PC-3 (cell line): ENCODE data around the gene LYZ. TPM values are rescaled to one million over a fixed set of nuclear protein-coding genes. Genes with fewer than 3 reads are reported as not detected.

ENCODE experiments used
- ATAC-seq: fragments of 200-7000 bp; cut with Tn5 transposase; 2 replicates; pipeline ENCODE4 v1.9.1; 2020; ENCODE audit warnings: mild to moderate bottlenecking, moderate library complexity
- BruUV-seq: library from RNA; stranded (reverse); fragments of 400-500 nt; replicated peaks from 2 replicates; lab custom pipeline; 2021; lab: Mats Ljungman, UMichigan
- CTCF ChIA-PET: fragments of 300-600 bp; sonication (Branson Sonifier 250); formaldehyde crosslinking; loops from one replicate; lab custom pipeline; 2022; ENCODE audit warnings: antibody characterized with exemption; lab: Charles Lee
- POLR2A ChIA-PET: fragments of 300-600 bp; sonication (Branson Sonifier 250); formaldehyde crosslinking; loops from one replicate; lab custom pipeline; 2022; ENCODE audit warnings: antibody characterized with exemption; ENCODE audit not compliant: unreplicated experiment; lab: Charles Lee
- DNase-seq: peaks from one replicate; pipeline ENCODE4 v3.0.0-alpha.2; 2015
- H2AFZ ChIP-seq: fragments of 300-600 bp; sonication (generic); 2 replicates; pipeline ENCODE4 v1.6.0; 2016; ENCODE audit warnings: antibody characterized with exemption, low read length
- H3F3A ChIP-seq: fragments of 300-600 bp; sonication (generic); one replicate; pipeline ENCODE4 v1.6.0; 2017; ENCODE audit warnings: antibody characterized with exemption, low read length, control low read depth, mild to moderate bottlenecking; ENCODE audit not compliant: unreplicated experiment
- H3K27ac ChIP-seq: fragments of 300-600 bp; sonication (generic); 2 replicates; pipeline ENCODE4 v1.5.1; 2016; ENCODE audit warnings: mild to moderate bottlenecking, low read length
- H3K27me3 ChIP-seq: fragments of 300-600 bp; sonication (generic); 2 replicates; pipeline ENCODE4 v1.6.1; 2016; ENCODE audit warnings: low read length, mixed read lengths
- H3K36me3 ChIP-seq: fragments of 300-600 bp; sonication (generic); 2 replicates; pipeline ENCODE4 v1.6.1; 2016; ENCODE audit warnings: low read depth, mixed run types, low read length, mixed read lengths
- H3K4me1 ChIP-seq: fragments of 300-600 bp; sonication (generic); 2 replicates; pipeline ENCODE4 v1.5.1; 2016; ENCODE audit warnings: low read length; ENCODE audit not compliant: insufficient read depth
- H3K4me2 ChIP-seq: fragments of 300-600 bp; sonication (generic); 2 replicates; pipeline ENCODE4 v1.6.0; 2016; ENCODE audit warnings: low read length
- H3K4me3 ChIP-seq: fragments of 300-600 bp; sonication (generic); 2 replicates; pipeline ENCODE4 v1.5.1; 2016; ENCODE audit warnings: mild to moderate bottlenecking, low read length, mixed read lengths
- H3K79me2 ChIP-seq: fragments of 300-600 bp; sonication (generic); 2 replicates; pipeline ENCODE4 v1.6.1; 2017; ENCODE audit warnings: low read length, mixed read lengths
- H3K9ac ChIP-seq: fragments of 300-600 bp; sonication (generic); 2 replicates; pipeline ENCODE4 v1.6.0; 2016; ENCODE audit warnings: mild to moderate bottlenecking, low read length
- H3K9me2 ChIP-seq: fragments of 300-600 bp; sonication (generic); replicated peaks from 2 replicates; pipeline ENCODE4 v1.6.1; 2016; ENCODE audit warnings: mixed run types, low read length, mixed read lengths
- H3K9me3 ChIP-seq: fragments of 300-600 bp; sonication (generic); 2 replicates; pipeline ENCODE4 v1.6.1; 2016; ENCODE audit warnings: low read length, mixed read lengths
- H4K20me1 ChIP-seq: fragments of 300-600 bp; sonication (generic); 2 replicates; pipeline ENCODE4 v1.6.1; 2016; ENCODE audit warnings: low read length, mixed read lengths
- EZH2 ChIP-seq: fragments of 300-600 bp; sonication (generic); IDR thresholded peaks from one replicate; pipeline ENCODE4 v1.6.1; 2017; ENCODE audit warnings: antibody characterized with exemption, mild to moderate bottlenecking, low read length; ENCODE audit not compliant: unreplicated experiment
- EZH2phosphoT487 ChIP-seq: fragments of 300-600 bp; sonication (generic); IDR thresholded peaks from 2 replicates; pipeline ENCODE4 v1.6.1; 2018; ENCODE audit warnings: mild to moderate bottlenecking, antibody characterized with exemption, low read length, borderline replicate concordance
- intact Hi-C: fragments of 100-400 bp; cut with micrococcal nuclease; formaldehyde crosslinking; loops from 2 replicates; pipeline ENCODE4 v1.9.0; 2023
- total RNA-seq: library from RNA; depleted of rRNA; stranded (reverse); fragments of >200 nt; gene quantifications from 2 replicates; pipeline ENCODE4 v1.2.3, GENCODE V29; 2014
- TF ChIP-seq, protein P1 (sequence below): fragments of 300-600 bp; sonication (generic); conservative IDR thresholded peaks from 2 replicates; pipeline ENCODE4 v1.5.1; 2017; ENCODE audit warnings: antibody characterized with exemption, low read depth, mild to moderate bottlenecking, low read length

LYZ gene
- total RNA-seq, 1 experiment from 2014 or later = not detected

DNA sequence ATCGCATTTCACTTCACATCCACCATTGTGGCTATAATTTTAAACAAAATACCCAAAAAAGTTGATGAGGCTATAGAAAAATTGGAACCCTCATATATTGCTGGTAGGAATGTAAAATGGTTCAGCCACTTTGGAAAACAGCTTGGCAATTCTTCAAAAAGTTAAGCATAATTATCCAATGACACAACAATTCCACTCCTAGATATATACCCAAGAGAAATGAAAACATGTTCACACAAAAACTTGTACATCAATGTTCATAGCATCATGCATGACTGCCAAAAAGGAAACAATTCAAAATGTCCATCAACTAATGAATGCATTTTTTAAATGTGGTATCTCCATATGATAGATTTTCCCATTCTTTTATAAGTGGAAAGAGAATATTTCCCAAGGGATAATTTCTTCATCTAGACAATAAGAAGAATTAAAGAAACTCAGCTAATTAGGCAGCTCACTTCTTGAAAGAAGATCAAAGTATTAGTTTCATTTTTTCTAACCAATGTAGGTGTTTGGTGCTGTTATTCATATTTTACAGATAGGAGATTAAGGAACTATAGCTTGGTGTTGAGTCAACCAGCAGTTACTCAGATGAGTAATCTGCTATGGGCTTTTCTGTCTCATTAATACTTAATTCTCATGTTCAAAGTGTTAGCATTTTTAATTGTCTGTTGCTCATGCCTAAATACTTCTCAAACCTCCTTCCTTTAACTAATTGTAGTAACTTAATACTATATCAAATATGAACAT, 44.2 kb downstream of the LYZ start:
- BruUV-seq = no TSS peak
- ChIA-PET POLR2A (no interaction called here), CTCF (no interaction called here)
- ATAC-seq (no peak), DNase-seq (no peak)
- no peaks in the 10 kb centered on the region for H3K4me1 ChIP-seq
- no peaks in the 10 kb centered on the region for H3K9me3 ChIP-seq
- H3K36me3 ChIP-seq = peaks cover 27% of the 10 kb centered on the region; the same call in 1 of the 2 replicates
- no peaks in the 10 kb centered on the region for H4K20me1 ChIP-seq
- H3K4me3 ChIP-seq = no peak overlapping the region
- H3K27me3 ChIP-seq = no peaks in the 10 kb centered on the region
- intact Hi-C loops = no loop called here
- H3K79me2 ChIP-seq = no peaks in the 10 kb centered on the region
- no peak overlapping the region for H3K27ac ChIP-seq
- H2AFZ ChIP-seq = no peak overlapping the region
- TF ChIP-seq EZH2phosphoT487 (no peak), EZH2 (no peak)
- TF ChIP-seq, protein P1, sequence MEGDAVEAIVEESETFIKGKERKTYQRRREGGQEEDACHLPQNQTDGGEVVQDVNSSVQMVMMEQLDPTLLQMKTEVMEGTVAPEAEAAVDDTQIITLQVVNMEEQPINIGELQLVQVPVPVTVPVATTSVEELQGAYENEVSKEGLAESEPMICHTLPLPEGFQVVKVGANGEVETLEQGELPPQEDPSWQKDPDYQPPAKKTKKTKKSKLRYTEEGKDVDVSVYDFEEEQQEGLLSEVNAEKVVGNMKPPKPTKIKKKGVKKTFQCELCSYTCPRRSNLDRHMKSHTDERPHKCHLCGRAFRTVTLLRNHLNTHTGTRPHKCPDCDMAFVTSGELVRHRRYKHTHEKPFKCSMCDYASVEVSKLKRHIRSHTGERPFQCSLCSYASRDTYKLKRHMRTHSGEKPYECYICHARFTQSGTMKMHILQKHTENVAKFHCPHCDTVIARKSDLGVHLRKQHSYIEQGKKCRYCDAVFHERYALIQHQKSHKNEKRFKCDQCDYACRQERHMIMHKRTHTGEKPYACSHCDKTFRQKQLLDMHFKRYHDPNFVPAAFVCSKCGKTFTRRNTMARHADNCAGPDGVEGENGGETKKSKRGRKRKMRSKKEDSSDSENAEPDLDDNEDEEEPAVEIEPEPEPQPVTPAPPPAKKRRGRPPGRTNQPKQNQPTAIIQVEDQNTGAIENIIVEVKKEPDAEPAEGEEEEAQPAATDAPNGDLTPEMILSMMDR = no peak
- H3K9ac ChIP-seq = no peak overlapping the region
- H3K9me2 ChIP-seq = no peaks in the 10 kb centered on the region
- no peaks in the 10 kb centered on the region for H3F3A ChIP-seq
- no peak overlapping the region for H3K4me2 ChIP-seq

DNA sequence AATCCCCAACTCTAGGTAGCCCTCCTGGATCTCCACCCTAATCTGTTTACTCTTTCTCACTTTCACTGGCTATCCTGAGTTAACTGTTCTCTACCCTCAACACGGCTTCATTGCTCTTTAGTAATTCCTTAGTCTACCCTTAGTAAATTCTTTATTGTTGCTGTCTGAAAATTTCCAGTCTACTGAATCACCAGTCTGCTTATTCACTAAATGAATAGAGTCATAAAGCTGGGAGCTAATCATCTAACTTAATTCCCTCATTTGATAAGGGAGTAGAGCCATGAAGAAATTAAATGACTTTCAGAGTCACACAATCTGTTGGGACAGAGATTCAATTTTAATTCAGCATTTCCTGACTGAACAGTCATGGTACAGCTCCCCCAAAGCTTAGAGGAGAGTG, 47.9 kb downstream of the LYZ start:
- no peaks in the 10 kb centered on the region for H3K27me3 ChIP-seq
- peaks cover 21% of the 10 kb centered on the region; the same call in 1 of the 2 replicates for H3K36me3 ChIP-seq
- H3K27ac ChIP-seq = no peak overlapping the region
- H4K20me1 ChIP-seq = no peaks in the 10 kb centered on the region
- H3K9me3 ChIP-seq = no peaks in the 10 kb centered on the region
- no TSS peak for BruUV-seq
- no peak for TF ChIP-seq EZH2
- TF ChIP-seq EZH2phosphoT487 = no peak
- H3K9ac ChIP-seq = no peak overlapping the region
- H3K4me2 ChIP-seq = no peak overlapping the region
- ChIA-PET CTCF (no interaction called here), POLR2A (no interaction called here)
- no peaks in the 10 kb centered on the region for H3F3A ChIP-seq
- DNase-seq = no peak
- H3K79me2 ChIP-seq = no peaks in the 10 kb centered on the region
- intact Hi-C loops = no loop called here
- no peaks in the 10 kb centered on the region for H3K4me1 ChIP-seq
- no peak overlapping the region for H2AFZ ChIP-seq
- no peak overlapping the region for H3K4me3 ChIP-seq
- ATAC-seq = no peak
- H3K9me2 ChIP-seq = no peaks in the 10 kb centered on the region

DNA sequence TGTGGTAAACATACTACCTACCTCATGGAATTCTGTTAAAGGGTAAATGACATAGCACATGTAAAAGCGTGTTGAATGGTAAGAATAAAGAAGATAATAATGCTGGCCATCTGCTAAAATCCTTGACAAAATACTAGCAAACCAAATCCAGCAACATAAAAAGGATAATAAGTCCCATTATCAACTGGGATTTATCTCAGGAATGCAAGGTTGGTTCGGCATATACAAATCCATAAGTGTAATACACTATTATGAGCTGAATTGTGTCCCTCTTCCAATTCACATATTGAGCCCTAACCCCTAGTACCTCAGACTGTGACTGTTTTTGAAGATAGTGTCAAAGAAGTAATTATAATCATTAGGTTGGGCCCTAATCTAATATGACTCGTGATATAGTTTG, 48.8 kb downstream of the LYZ start:
- no TSS peak for BruUV-seq
- Histone ChIP-seq H3K27me3 (no peaks in the 10 kb centered on the region), H4K20me1 (no peaks in the 10 kb centered on the region), H3K4me2 (no peak overlapping the region), H2AFZ (no peak overlapping the region), H3K9me3 (no peaks in the 10 kb centered on the region), H3K4me3 (no peak overlapping the region), H3K36me3 (peaks cover 14% of the 10 kb centered on the region; the same call in 1 of the 2 replicates), H3K79me2 (no peaks in the 10 kb centered on the region), H3K4me1 (no peaks in the 10 kb centered on the region), H3F3A (no peaks in the 10 kb centered on the region), H3K9ac (no peak overlapping the region), H3K9me2 (no peaks in the 10 kb centered on the region), H3K27ac (no peak overlapping the region)
- ChIA-PET CTCF (no interaction called here), POLR2A (no interaction called here)
- DNase-seq (no peak), ATAC-seq (no peak)
- TF ChIP-seq, protein P1 = no peak
- no peak for TF ChIP-seq EZH2
- TF ChIP-seq EZH2phosphoT487 = no peak
- intact Hi-C loops = no loop called here
